ENCODE results near the gene C15orf40.

The C15orf40 gene

GRCh38 chr15:82992436-82992998 is 18.9 kb downstream of the C15orf40 start:
- DNase-seq = no peak

GRCh38 chr15:82986442-82986780 is 25.0 kb downstream of the C15orf40 start:
- DNase-seq = no peak

- DNase-seq = peak; percentile 64
These were observed 25.6 kb downstream of the C15orf40 start, which contains the start of gene RAMAC for GRCh38 chr15:82985688-82986441. TSS of gene RAMAC (plus strand) at chr15:82986210. CDS start at chr15:82989019, 2,809 bp downstream.

- no peak for DNase-seq
These were observed 30.5 kb downstream of the C15orf40 start for GRCh38 chr15:82980981-82981380.

- no peak for DNase-seq
These were observed 31.7 kb downstream of the C15orf40 start for GRCh38 chr15:82979726-82980125.

GRCh38 chr15:82978438-82978837 is 33.0 kb downstream of the C15orf40 start:
- no peak for DNase-seq

GRCh38 chr15:82977076-82977475 is 34.4 kb downstream of the C15orf40 start:
- no peak for DNase-seq

- no peak for DNase-seq
These were observed 38.4 kb downstream of the C15orf40 start for GRCh38 chr15:82972990-82973389.

GRCh38 chr15:82971218-82971984 is 40.0 kb downstream of the C15orf40 start:
- DNase-seq = no peak

GRCh38 chr15:82970696-82971095 is 40.7 kb downstream of the C15orf40 start:
- no peak for DNase-seq

- no peak for DNase-seq
These were observed 41.3 kb downstream of the C15orf40 start for GRCh38 chr15:82970078-82970686.

- DNase-seq = no peak
These were observed 42.1 kb downstream of the C15orf40 start for GRCh38 chr15:82969353-82969752.

GRCh38 chr15:82968066-82968465 is 43.4 kb downstream of the C15orf40 start:
- no peak for DNase-seq

- DNase-seq = no peak
These were observed 44.8 kb downstream of the C15orf40 start for GRCh38 chr15:82966671-82967071.

GRCh38 chr15:82964890-82965289 is 46.5 kb downstream of the C15orf40 start:
- no peak for DNase-seq

- DNase-seq = no peak
These were observed 47.7 kb downstream of the C15orf40 start for GRCh38 chr15:82963471-82964341.

GRCh38 chr15:82960766-82961165 is 50.7 kb downstream of the C15orf40 start:
- DNase-seq = no peak

GRCh38 chr15:82959423-82959822 is 52.0 kb downstream of the C15orf40 start:
- no peak for DNase-seq

GRCh38 chr15:82958638-82959037 is 52.8 kb downstream of the C15orf40 start:
- DNase-seq = no peak

GRCh38 chr15:82952158-82953081 is 59.0 kb downstream of the C15orf40 start, which contains the start of gene HOMER2:
TSS of gene HOMER2 (minus strand) at chr15:82952720. CDS start at chr15:82952535, 185 bp downstream.
- DNase-seq = no peak

GRCh38 chr15:82951472-82952157 is 59.8 kb downstream of the C15orf40 start:
- DNase-seq = no peak
